ENCODE results near the gene ARHGAP8.

ARHGAP8 gene

DNA sequence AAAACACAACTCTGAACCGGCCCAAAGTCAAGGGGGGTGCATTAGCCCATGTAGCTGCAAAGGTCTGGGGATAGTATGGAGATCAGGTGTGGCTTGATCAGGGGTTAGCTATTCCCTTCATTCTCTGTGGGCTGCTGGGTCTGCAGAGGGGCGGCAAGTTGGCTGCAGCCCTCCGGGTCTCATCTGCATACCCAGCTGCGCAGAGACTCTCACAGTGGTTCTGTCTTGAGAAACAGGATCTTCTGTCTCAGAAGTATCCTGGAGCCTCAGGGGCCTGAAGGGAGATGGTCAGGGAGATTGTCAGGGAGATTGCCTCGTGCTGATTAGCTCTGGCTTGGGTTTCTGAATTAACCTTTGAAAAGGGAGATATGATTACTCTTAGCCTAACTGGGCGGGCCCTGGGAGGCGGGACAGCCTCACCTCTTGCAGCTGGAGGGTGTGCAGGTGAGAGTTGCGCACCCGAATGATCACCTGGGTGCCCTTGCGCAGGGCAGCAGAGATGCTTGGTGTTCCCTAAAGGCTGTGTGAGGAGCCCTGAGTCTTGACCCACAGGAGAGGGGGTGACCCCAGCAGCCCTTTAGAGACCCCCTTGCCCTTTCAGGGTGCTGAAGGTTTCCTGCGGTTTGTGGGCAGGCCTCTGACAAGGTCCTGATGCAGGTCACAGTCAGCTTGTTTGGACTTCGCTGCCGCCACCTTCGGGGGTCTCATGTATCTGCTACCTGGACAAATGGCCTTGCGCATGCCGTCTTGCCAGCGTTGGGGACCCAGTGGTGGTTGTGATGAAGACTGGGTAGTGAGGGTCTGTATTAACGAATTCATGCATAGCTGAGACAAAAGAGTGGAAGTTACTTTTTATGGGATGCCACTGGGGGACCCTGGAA, 7.3 kb downstream of the ARHGAP8 start:
- in situ Hi-C loops (cut with MboI; ENCODE audit: low pct_unique_long_range_greater_than_20kb, low sequenced_read_pairs, unreplicated experiment) = no loop called here
- TF ChIP-seq, protein P1, sequence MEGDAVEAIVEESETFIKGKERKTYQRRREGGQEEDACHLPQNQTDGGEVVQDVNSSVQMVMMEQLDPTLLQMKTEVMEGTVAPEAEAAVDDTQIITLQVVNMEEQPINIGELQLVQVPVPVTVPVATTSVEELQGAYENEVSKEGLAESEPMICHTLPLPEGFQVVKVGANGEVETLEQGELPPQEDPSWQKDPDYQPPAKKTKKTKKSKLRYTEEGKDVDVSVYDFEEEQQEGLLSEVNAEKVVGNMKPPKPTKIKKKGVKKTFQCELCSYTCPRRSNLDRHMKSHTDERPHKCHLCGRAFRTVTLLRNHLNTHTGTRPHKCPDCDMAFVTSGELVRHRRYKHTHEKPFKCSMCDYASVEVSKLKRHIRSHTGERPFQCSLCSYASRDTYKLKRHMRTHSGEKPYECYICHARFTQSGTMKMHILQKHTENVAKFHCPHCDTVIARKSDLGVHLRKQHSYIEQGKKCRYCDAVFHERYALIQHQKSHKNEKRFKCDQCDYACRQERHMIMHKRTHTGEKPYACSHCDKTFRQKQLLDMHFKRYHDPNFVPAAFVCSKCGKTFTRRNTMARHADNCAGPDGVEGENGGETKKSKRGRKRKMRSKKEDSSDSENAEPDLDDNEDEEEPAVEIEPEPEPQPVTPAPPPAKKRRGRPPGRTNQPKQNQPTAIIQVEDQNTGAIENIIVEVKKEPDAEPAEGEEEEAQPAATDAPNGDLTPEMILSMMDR (IDR thresholded peaks at IDR 0.05; ENCODE audit: extremely low read depth, insufficient read depth, missing control alignments) = no peak
- DNase-seq (ENCODE audit: low spot score) = no peak

DNA sequence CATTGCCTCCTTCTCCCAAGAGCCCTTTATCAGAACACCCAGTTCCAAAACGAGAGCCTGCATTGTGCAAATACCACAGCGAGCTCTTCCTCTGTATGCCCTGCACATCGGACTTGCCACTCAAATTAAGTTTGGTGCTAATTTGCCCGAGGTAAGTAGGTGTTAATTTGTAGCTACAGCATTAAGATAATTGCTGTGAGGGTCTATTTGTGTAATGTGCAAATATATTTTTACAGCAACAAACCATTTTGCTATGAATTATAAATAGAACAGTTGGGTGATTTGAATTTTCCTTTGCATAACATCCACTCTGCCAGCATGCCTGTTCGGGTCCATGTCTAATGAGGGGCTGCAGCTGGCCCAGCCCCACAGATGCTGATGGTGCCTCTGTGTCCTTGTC, 8.1 kb downstream of the ARHGAP8 start:
- TF ChIP-seq, protein P1 (IDR thresholded peaks at IDR 0.05; ENCODE audit: extremely low read depth, insufficient read depth, missing control alignments) = no peak
- no peak for DNase-seq (ENCODE audit: low spot score)
- in situ Hi-C loops (cut with MboI; ENCODE audit: low pct_unique_long_range_greater_than_20kb, low sequenced_read_pairs, unreplicated experiment) = no loop called here

DNA sequence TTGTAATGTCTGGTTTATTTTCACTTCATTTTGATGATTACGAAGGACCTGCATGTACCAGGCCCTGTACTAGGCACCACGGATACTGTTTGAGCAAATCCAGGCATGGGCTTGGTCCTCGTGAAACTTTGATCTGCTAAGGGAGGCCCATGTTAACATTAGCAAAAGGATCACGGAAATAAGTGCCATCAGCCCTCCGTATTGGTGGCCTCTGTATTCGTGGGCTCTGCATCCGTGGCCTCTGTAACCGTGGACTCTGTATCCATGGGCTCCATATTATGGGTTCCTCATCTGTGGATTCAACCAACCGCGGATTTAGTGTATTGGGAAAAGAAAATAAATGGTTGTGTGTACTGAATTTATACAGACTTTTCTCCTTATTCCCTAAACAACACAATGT, 8.7 kb downstream of the ARHGAP8 start:
- in situ Hi-C loops (cut with MboI; ENCODE audit: low pct_unique_long_range_greater_than_20kb, low sequenced_read_pairs, unreplicated experiment) = no loop called here
- TF ChIP-seq, protein P1 (IDR thresholded peaks at IDR 0.05; ENCODE audit: extremely low read depth, insufficient read depth, missing control alignments) = no peak
- no peak for DNase-seq (ENCODE audit: low spot score)

DNA sequence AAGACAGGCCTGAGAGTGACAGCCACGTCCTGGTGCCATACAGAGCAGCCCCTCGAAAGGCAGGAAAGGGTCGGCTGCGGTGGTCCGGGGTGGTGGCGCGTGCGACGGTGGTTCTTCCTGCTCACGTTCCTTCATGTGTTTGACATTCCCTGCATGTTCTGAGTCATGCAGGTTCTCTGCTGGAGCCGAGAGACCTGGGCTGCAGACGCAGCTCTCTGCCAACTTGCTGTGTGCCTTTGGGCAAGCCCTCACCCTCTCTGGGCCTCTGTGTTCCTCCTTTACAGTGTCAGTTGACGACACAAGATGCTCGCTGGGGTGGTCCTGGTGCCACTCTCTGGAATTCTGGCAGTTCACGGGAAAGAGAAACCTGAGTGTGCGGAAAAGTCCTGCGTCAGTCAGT, 12.0 kb downstream of the ARHGAP8 start:
- DNase-seq (ENCODE audit: low spot score) = no peak
- TF ChIP-seq, protein P1 (IDR thresholded peaks at IDR 0.05; ENCODE audit: extremely low read depth, insufficient read depth, missing control alignments) = no peak
- in situ Hi-C loops (cut with MboI; ENCODE audit: low pct_unique_long_range_greater_than_20kb, low sequenced_read_pairs, unreplicated experiment) = no loop called here

DNA sequence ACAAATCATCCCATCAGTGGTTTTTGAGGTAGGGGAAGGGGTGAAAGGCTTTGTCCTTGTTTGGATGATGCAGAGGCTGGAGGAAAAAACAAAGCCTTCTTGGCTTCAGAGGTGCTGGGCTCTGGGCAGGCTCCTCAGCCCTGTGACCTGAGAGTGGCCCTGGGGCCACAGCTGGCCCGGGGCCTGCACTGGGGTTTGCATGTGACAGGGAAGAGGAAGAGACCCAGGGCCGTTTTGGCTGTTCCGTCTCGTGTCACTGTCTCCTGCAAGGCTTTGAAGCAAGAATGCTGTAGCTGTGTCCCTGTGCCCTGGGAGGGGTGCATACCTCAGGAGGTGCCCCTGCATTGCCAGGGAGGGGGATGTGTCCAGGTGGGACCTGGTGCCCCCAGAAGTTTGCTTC, 12.6 kb downstream of the ARHGAP8 start:
- no peak for DNase-seq (ENCODE audit: low spot score)
- in situ Hi-C loops (cut with MboI; ENCODE audit: low pct_unique_long_range_greater_than_20kb, low sequenced_read_pairs, unreplicated experiment) = no loop called here
- TF ChIP-seq, protein P1 (IDR thresholded peaks at IDR 0.05; ENCODE audit: extremely low read depth, insufficient read depth, missing control alignments) = no peak

DNA sequence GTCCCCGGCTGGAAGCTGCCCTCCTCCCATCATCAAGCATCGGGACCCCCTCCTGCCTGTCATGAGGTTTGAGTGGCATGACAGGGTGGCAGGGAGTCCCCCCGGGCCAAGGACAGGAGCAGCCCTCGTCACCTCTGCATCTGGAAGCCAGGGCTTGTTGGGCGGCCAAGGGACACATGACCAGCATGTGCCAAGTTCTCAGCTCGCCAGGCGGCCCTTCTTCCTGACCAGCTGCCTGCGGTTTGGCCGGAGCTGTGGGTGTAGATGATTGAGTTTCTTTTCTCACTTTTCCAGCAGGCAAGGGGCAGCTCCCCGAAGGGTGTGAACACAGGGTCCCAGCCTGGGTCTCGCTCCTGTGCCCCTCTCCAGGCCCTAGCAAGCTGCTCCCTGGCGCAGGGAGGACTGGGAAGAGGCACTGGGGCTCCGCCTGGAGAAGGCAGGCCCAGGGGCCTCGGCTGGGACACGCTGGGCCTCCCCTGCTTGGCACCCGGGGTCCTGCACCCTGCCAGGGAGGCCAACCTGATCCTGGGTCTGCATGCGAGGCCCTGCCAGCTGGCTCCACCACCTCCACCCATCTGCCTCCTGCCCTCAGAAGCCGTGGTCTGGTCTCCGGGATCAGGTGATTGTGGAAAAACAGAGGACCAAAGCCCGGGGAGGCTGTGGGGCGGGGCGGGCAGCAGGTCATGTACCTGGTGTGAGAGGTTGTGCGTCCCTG, 13.4 kb downstream of the ARHGAP8 start:
- DNase-seq (ENCODE audit: low spot score) = no peak

More for the DNA sequence above, 13.4 kb downstream of the ARHGAP8 start:
- in situ Hi-C loops (cut with MboI; ENCODE audit: low pct_unique_long_range_greater_than_20kb, low sequenced_read_pairs, unreplicated experiment) = no loop called here
- TF ChIP-seq, protein P1 (IDR thresholded peaks at IDR 0.05; ENCODE audit: extremely low read depth, insufficient read depth, missing control alignments) = no peak
